Neural progenitor cell (in vitro differentiated cells): ENCODE results near the gene PMIS2.

Experiments
- EZH2 ChIP-seq: fragments of 200-600 bp; sonication (generic); IDR thresholded peaks from 2 replicates; pipeline ENCODE4 v1.6.1; 2017; ENCODE audit warnings: antibody characterized with exemption, mild to moderate bottlenecking, moderate library complexity
- EZH2phosphoT487 ChIP-seq: fragments of 200-600 bp; sonication (generic); IDR thresholded peaks from 2 replicates; pipeline ENCODE4 v1.6.1; 2017; ENCODE audit warnings: antibody characterized with exemption
- TF ChIP-seq, protein P1 (sequence below): fragments of 200-600 bp; sonication (generic); IDR thresholded peaks from 2 replicates; pipeline ENCODE4 v1.5.1; 2017; ENCODE audit warnings: antibody characterized with exemption, mild to moderate bottlenecking

DNA sequence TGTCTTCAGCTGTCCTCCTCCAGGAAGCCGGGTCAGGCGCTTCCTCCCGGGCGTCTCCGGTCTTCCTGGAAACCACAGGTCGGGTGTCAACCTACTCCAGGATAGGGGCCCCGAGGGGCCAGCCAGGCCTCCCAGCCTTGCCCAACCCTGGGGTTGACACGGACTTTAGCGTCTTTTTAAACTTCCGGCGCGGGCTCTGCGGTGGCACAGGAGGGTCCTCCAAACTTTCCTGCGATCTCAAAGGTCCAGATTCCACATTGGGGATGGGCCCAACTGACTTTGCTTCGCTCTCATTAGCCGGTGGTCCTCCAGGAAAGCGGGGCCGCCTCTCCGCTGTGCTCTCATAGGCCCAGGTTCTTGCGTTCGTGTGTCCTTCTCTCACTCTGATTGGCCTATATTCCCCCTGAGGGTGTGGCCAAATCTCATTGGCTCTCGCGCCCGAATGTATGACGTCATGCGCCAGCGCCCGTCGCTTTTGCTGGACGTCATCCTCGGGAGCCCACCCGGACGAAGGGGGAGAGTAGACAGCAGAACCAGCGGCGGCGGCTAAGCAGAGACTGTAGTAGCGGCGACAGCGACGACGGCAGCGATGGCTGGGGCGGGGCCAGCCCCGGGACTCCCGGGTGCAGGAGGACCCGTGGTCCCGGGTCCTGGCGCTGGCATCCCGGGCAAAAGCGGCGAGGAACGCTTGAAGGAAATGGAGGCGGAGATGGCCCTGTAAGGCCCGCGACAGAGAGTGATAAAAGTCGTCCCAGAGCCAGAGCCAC, 42.8 kb downstream of the PMIS2 start, which contains the start of gene RBM42:
- TF ChIP-seq, protein P1, sequence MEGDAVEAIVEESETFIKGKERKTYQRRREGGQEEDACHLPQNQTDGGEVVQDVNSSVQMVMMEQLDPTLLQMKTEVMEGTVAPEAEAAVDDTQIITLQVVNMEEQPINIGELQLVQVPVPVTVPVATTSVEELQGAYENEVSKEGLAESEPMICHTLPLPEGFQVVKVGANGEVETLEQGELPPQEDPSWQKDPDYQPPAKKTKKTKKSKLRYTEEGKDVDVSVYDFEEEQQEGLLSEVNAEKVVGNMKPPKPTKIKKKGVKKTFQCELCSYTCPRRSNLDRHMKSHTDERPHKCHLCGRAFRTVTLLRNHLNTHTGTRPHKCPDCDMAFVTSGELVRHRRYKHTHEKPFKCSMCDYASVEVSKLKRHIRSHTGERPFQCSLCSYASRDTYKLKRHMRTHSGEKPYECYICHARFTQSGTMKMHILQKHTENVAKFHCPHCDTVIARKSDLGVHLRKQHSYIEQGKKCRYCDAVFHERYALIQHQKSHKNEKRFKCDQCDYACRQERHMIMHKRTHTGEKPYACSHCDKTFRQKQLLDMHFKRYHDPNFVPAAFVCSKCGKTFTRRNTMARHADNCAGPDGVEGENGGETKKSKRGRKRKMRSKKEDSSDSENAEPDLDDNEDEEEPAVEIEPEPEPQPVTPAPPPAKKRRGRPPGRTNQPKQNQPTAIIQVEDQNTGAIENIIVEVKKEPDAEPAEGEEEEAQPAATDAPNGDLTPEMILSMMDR = no peak
- TF ChIP-seq EZH2 (no peak), EZH2phosphoT487 (no peak)
